ENCODE data around the gene ARL13B.

Gene ARL13B

DNA sequence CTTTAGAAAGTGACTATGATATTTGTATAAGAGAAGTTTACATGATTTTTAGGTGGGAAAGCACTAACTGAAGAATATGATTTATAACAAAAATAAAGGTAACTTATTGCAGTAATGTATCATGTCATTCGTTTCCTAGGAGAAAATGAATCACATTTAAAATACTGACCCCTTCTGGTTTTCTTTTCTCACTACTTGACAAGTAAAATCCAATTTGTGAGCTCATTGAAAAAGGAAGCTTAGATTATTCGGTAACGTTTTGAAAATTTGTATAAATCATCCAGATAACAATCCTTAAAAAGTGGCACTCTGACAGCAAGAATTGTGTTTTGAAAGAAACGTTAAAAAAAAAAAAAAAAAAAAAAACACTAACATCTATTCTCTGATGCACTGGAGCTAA is 121.9 kb downstream of the ARL13B start:
- DNase-seq (ENCODE audit: low spot score), result no peak
